Measurements from ENCODE around the gene ZFP36L1. TPM values are rescaled to one million over a fixed set of nuclear protein-coding genes. Genes with fewer than 3 reads are reported as not detected.

ZFP36L1 gene
- total and polyA plus RNA-seq, 2 of the 13 experiments (the other 11 are each of a cell fraction or from before 2014, with no cell fraction given) = 7.4 to 10.2 TPM

DNA sequence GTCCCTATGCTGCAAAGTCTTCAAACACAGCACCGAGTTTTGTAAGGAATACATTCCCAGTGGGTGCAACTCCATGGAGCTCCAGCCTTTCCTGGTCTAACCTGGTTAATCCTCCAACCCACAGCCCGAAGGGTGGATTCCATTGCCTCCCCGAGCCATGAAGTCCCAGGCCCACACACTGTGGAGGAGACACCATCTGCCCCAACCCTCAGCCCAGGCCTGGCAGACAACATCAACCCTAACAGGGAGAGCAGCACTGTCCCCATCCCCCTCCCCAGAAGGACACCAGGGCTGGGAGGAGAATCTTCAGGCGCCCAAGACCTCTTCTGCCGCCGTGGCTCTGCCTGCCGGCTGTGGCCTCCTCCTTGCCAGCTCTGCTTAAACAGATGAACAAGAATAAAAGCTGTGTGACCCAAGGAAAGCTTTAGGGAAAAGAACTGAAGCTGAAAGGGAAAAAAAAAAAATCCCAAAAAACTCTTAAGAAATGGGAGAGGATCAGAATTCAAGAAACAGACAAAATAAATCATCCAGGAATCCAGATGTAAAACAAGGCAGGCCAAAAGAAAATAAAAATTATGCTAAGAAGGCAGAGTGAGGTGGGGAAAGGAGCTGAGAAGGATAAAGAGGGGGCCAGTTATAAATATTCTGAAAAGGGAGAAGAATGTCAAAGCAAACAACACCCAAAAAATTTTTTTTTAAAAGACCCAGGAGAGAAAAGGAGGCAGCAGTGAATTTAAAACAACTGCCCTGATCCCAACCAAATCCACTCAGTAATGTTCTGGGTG is 16.0 kb upstream of the ZFP36L1 start:
- Histone ChIP-seq H3K4me1 (ENCODE audit: insufficient read depth, low read length) (peaks cover 31% of the 10 kb centered on the region), H3K27me3 (ENCODE audit: control insufficient read depth in 1 of 2, insufficient read depth in 2 of 2, low read length in 2 of 2) (no peaks in the 10 kb centered on the region; a peak in 1 of 5 replicates), H3K9me3 (ENCODE audit: low read length) (peaks cover 8% of the 10 kb centered on the region), H3K9ac (ENCODE audit: insufficient read depth, low read depth, low read length) (no peak overlapping the region), H3K4me3 (replicated peaks in 1 of 3; ENCODE audit: insufficient read depth in 1 of 3, low read depth in 2 of 3, low read length in 3 of 3) (no peak overlapping the region), H4K20me1 (ENCODE audit: insufficient read depth, low read length) (no peaks in the 10 kb centered on the region), H3K36me3 (replicated peaks in 1 of 2; ENCODE audit: control insufficient read depth in 1 of 2, insufficient read depth in 2 of 2, low read length in 2 of 2) (no peaks in the 10 kb centered on the region), H3K27ac (ENCODE audit: extremely low read length, insufficient read depth, low read length) (no peak overlapping the region), H3K4me2 (ENCODE audit: low read depth, low read length) (no peak overlapping the region), H3K79me2 (ENCODE audit: insufficient read depth, low read length) (no peaks in the 10 kb centered on the region), H2AFZ (ENCODE audit: low read length) (no peak overlapping the region)
- ChIA-PET POLR2A (interaction anchor here (0.8 to 2.1 kb wide), 2 partner anchors 15 to 16 kb away, joined by 3 to 13 read pairs; partner anchors contain the start of gene ZFP36L1), CTCF (ENCODE audit: low intra/inter-chr PET ratio, low total read pairs) (no interaction called here)
- no peak for ATAC-seq
- in situ Hi-C loops (cut with HindIII; ENCODE audit: extremely low pct_ligation_motif_present, low pct_unique_long_range_greater_than_20kb) = loop anchor here (25.0 kb wide), 1 partner anchor 1197 kb away; the partner anchor contains the start of genes ARG2 and PIGH
- intact Hi-C loops (cut with micrococcal nuclease; ENCODE audit: unreplicated experiment) = no loop called here
- no peak for DNase-seq (ENCODE audit: low spot score)
- BruUV-seq (replicated peaks) = no TSS peak
- FAIRE-seq = no peak
- 89% methylated on average over 4 of the region's 7 CpGs for WGBS (ENCODE audit: low lambda C conversion rate)
- TF ChIP-seq, protein P1, sequence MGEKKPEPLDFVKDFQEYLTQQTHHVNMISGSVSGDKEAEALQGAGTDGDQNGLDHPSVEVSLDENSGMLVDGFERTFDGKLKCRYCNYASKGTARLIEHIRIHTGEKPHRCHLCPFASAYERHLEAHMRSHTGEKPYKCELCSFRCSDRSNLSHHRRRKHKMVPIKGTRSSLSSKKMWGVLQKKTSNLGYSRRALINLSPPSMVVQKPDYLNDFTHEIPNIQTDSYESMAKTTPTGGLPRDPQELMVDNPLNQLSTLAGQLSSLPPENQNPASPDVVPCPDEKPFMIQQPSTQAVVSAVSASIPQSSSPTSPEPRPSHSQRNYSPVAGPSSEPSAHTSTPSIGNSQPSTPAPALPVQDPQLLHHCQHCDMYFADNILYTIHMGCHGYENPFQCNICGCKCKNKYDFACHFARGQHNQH (CRISPR knock-in tag; IDR thresholded peaks at IDR 0.05) = no peak
- TF ChIP-seq ZNF331 (CRISPR knock-in tag; IDR thresholded peaks at IDR 0.05) = no peak
- TF ChIP-seq, protein P2, sequence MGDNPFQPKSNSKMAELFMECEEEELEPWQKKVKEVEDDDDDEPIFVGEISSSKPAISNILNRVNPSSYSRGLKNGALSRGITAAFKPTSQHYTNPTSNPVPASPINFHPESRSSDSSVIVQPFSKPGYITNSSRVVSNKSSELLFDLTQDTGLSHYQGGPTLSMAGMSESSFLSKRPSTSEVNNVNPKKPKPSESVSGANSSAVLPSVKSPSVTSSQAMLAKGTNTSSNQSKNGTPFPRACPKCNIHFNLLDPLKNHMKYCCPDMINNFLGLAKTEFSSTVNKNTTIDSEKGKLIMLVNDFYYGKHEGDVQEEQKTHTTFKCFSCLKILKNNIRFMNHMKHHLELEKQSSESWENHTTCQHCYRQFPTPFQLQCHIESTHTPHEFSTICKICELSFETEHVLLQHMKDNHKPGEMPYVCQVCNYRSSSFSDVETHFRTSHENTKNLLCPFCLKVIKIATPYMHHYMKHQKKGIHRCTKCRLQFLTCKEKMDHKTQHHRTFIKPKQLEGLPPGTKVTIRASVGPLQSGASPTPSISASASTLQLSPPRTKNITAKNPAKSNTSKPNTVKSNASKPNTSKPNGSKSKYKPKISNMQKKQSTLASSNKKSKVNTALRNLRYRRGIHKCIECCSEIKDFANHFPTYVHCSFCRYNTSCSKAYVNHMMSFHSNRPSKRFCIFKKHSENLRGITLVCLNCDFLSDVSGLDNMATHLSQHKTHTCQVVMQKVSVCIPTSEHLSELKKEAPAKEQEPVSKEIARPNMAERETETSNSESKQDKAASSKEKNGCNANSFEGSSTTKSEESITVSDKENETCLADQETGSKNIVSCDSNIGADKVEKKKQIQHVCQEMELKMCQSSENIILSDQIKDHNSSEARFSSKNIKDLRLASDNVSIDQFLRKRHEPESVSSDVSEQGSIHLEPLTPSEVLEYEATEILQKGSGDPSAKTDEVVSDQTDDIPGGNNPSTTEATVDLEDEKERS (CRISPR knock-in tag; IDR thresholded peaks at IDR 0.05) = no peak

All from HepG2 (cell line).